ENCODE results near the gene PTS.
A peak's percentile ranks its signal among the peaks of the same experiment; 100 is the strongest.

PTS gene

DNA sequence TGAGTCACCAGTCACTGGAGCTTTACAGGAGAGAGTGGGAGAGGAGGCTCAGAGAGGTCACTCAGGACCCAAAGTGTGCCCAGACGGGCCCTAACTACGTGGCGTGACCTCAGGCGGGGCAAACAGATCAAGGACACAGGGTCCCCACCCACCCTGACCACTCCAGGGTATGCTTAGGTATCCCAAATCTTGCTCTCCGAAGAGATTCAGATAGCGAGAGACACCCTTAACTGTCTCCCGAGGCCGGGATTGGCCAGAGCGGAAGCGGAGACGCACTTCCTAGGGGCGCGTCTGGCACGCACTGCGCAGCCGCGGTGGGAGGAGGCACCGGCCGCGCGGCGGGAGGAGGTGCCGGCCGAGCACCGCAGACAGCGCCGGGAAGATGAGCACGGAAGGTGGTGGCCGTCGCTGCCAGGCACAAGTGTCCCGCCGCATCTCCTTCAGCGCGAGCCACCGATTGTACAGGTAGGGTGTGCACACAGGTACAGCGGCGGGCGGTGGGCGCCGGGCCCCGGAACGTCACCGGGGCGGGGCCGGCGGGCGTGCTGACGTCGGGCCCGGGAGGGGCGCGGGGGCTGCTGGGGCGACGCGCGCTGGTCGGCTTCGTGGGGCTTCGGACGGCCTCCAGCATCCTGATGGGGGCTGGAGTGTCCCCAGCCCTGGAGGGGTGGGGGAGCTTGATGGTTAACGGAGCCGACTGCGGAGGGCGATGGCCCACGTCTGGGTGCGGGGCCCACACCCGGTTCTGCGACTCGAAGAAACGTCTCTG is at the start of gene PTS:
PTS (plus strand) TSS at position 367 of the 769 bp plus-strand sequence; CDS start at position 383, 16 bp downstream.
- peak within 1 kb of the TSS; percentile 98 for H3K27ac ChIP-seq
- H3K27me3 ChIP-seq (replicated peaks) = no peaks in the 10 kb centered on the region
- H3K36me3 ChIP-seq (replicated peaks) = peaks cover 8% of the 10 kb centered on the region
- peak within 1 kb of the TSS; percentile 72 for H3K4me3 ChIP-seq (ENCODE audit: low read depth, low read length)
- in situ Hi-C loops (cut with HindIII; ENCODE audit: low pct_ligation_motif_present, low sequenced_read_pairs) = no loop called here
- TF ChIP-seq, protein P1, sequence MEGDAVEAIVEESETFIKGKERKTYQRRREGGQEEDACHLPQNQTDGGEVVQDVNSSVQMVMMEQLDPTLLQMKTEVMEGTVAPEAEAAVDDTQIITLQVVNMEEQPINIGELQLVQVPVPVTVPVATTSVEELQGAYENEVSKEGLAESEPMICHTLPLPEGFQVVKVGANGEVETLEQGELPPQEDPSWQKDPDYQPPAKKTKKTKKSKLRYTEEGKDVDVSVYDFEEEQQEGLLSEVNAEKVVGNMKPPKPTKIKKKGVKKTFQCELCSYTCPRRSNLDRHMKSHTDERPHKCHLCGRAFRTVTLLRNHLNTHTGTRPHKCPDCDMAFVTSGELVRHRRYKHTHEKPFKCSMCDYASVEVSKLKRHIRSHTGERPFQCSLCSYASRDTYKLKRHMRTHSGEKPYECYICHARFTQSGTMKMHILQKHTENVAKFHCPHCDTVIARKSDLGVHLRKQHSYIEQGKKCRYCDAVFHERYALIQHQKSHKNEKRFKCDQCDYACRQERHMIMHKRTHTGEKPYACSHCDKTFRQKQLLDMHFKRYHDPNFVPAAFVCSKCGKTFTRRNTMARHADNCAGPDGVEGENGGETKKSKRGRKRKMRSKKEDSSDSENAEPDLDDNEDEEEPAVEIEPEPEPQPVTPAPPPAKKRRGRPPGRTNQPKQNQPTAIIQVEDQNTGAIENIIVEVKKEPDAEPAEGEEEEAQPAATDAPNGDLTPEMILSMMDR (IDR thresholded peaks at IDR 0.05; ENCODE audit: low read depth, low read length, missing control alignments) = no peak
- peak; percentile 78 for DNase-seq

DNA sequence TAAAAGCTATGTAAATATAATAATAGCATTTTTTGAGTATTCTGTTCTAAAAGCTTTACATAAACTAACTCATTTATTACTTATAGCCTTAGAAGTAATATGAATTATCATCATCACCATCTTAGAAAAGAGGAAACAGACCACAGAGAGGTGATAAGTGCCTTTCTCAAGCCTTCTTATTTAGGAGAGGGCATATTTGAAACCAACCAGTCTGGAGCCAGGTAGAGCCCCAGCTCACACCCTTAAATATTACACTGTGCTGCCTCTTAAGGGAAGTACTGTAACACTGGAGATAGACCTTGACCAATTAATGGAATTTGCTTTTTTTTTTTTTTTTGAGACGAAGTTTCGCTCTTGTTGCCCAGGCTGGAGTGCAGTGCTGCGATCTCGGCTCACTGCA is 48.6 kb upstream of the PTS start:
- in situ Hi-C loops (cut with HindIII; ENCODE audit: low pct_ligation_motif_present, low sequenced_read_pairs) = no loop called here
- H3K27ac ChIP-seq = no peak overlapping the region
- no peaks in the 10 kb centered on the region for H3K27me3 ChIP-seq (replicated peaks)
- no peaks in the 10 kb centered on the region for H3K36me3 ChIP-seq (replicated peaks)
- H3K4me3 ChIP-seq (ENCODE audit: low read depth, low read length) = no peak overlapping the region
- DNase-seq = no peak
- TF ChIP-seq, protein P1 (IDR thresholded peaks at IDR 0.05; ENCODE audit: low read depth, low read length, missing control alignments) = no peak

GRCh38 chr11:112178428-112178827 is 47.8 kb upstream of the PTS start:
- in situ Hi-C loops (cut with HindIII; ENCODE audit: low pct_ligation_motif_present, low sequenced_read_pairs) = no loop called here
- TF ChIP-seq, protein P1 (IDR thresholded peaks at IDR 0.05; ENCODE audit: low read depth, low read length, missing control alignments) = no peak
- no peak for DNase-seq
- Histone ChIP-seq H3K27me3 (replicated peaks) (no peaks in the 10 kb centered on the region), H3K36me3 (replicated peaks) (no peaks in the 10 kb centered on the region), H3K4me3 (ENCODE audit: low read depth, low read length) (no peak overlapping the region), H3K27ac (no peak overlapping the region)

DNA sequence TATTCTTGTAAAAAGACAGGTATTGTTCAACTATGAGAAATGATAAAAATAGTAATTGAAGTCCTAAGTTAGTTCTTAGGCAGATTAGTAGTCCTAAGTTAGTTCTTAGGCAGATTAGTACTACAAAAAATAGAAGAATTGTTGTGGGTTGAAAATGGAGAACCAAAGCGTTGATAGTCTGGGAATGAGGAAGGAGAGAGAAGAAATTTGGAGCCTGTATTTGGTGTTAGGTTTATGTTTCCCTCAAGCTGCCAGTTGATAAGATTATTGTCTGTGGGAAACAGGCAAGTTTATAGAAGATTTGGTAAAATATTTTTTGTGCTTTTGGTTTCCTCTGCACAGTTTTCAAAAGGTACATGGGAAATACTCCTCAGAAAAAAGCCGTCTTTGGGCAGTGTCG is 47.3 kb upstream of the PTS start:
- no peak overlapping the region for H3K27ac ChIP-seq
- H3K4me3 ChIP-seq (ENCODE audit: low read depth, low read length) = no peak overlapping the region
- in situ Hi-C loops (cut with HindIII; ENCODE audit: low pct_ligation_motif_present, low sequenced_read_pairs) = no loop called here

DNA sequence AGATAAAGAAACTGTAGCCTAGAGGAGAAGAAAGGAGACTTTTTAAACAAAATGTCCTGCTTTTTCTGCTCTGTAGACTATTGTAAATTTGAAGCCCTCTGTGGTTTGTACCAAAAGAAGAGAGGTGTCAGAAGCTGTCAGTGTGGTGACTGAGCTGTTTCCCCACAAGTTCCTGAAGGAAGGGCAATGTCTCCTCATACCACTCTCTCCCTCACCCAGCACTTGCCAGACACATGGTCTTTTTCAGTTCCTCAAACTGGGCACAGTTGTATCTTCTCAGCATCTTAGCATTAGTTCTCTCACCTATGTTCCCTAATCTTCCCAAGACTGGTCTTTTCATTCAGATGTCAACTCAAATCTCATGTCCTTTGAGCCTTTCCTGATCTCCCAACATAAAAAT is 46.6 kb upstream of the PTS start:
- H3K27ac ChIP-seq = no peak overlapping the region
- H3K36me3 ChIP-seq (replicated peaks) = no peaks in the 10 kb centered on the region
- TF ChIP-seq, protein P1 (IDR thresholded peaks at IDR 0.05; ENCODE audit: low read depth, low read length, missing control alignments) = no peak

More for the DNA sequence above, 47.3 kb upstream of the PTS start:
- DNase-seq = no peak
- H3K27me3 ChIP-seq (replicated peaks) = no peaks in the 10 kb centered on the region
- TF ChIP-seq, protein P1 (IDR thresholded peaks at IDR 0.05; ENCODE audit: low read depth, low read length, missing control alignments) = no peak
- no peaks in the 10 kb centered on the region for H3K36me3 ChIP-seq (replicated peaks)

DNA sequence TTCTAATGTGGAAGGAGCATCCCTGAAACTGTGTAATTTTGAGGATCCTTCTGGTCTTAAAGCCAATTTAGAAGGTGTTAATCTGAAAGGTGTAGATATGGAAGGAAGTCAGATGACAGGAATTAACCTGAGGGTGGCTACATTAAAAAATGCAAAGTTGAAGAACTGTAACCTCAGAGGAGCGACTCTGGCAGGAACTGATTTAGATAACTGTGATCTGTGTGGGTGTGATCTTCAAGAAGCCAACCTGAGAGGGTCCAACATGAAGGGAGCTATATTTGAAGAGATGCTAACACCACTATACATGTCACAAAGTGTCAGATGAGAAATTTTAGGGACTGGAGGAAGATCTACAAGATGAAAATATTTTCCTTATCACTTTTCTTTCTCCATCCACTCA is 43.4 kb upstream of the PTS start:
- TF ChIP-seq, protein P1 (IDR thresholded peaks at IDR 0.05; ENCODE audit: low read depth, low read length, missing control alignments) = no peak
- H3K27ac ChIP-seq = no peak overlapping the region
- in situ Hi-C loops (cut with HindIII; ENCODE audit: low pct_ligation_motif_present, low sequenced_read_pairs) = no loop called here
- H3K27me3 ChIP-seq (replicated peaks) = no peaks in the 10 kb centered on the region
- DNase-seq = no peak
- H3K4me3 ChIP-seq (ENCODE audit: low read depth, low read length) = no peak overlapping the region
- H3K36me3 ChIP-seq (replicated peaks) = no peaks in the 10 kb centered on the region

More for the DNA sequence above, 46.6 kb upstream of the PTS start:
- DNase-seq = no peak
- Histone ChIP-seq H3K4me3 (ENCODE audit: low read depth, low read length) (no peak overlapping the region), H3K27me3 (replicated peaks) (no peaks in the 10 kb centered on the region)
- in situ Hi-C loops (cut with HindIII; ENCODE audit: low pct_ligation_motif_present, low sequenced_read_pairs) = no loop called here
